ENCODE results near the gene C11orf71. TPM values are rescaled to one million over a fixed set of nuclear protein-coding genes. Genes with fewer than 3 reads are reported as not detected.

The C11orf71 gene
- total RNA-seq, 1 experiment from 2014 or later: 4.3 TPM

DNA sequence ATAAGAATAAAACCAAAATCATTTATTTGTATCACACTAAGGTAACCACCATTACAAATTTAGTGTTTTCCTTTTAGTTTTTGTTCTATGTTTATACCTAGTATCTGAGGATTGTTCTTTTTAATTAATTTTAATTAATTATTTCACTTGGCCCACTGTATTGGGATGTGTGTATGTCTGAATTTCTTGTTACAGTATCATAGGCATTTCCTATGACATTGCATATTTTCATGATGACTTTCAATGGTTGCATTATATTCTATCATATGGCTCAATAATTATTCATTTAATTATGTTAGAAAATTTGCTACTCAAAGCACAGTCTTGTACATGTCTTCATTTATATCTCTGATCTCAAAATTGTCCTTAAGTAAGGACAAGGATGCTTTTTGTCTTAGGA is 41.0 kb downstream of the C11orf71 start:
- no peak overlapping the region for H3K4me3 ChIP-seq (replicated peaks in 1 of 2; ENCODE audit: low read depth in 1 of 2, low read length in 2 of 2)
- H3K4me1 ChIP-seq (ENCODE audit: control insufficient read depth in 1 of 2, insufficient read depth in 2 of 2, low read length in 2 of 2): no peaks in the 10 kb centered on the region
- H3K27ac ChIP-seq (ENCODE audit: low read depth, low read length): no peak overlapping the region
- no peak for DNase-seq (ENCODE audit: low read depth, low spot score)
- TF ChIP-seq SIN3A (IDR thresholded peaks at IDR 0.05; ENCODE audit: low read depth) (no peak), TCF7L2 (IDR thresholded peaks at IDR 0.05; ENCODE audit: borderline replicate concordance, extremely low read depth, insufficient read depth, insufficient read length) (no peak)
- TF ChIP-seq, protein P1, sequence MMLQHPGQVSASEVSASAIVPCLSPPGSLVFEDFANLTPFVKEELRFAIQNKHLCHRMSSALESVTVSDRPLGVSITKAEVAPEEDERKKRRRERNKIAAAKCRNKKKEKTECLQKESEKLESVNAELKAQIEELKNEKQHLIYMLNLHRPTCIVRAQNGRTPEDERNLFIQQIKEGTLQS (IDR thresholded peaks at IDR 0.05): no peak
- TF ChIP-seq, protein P2, sequence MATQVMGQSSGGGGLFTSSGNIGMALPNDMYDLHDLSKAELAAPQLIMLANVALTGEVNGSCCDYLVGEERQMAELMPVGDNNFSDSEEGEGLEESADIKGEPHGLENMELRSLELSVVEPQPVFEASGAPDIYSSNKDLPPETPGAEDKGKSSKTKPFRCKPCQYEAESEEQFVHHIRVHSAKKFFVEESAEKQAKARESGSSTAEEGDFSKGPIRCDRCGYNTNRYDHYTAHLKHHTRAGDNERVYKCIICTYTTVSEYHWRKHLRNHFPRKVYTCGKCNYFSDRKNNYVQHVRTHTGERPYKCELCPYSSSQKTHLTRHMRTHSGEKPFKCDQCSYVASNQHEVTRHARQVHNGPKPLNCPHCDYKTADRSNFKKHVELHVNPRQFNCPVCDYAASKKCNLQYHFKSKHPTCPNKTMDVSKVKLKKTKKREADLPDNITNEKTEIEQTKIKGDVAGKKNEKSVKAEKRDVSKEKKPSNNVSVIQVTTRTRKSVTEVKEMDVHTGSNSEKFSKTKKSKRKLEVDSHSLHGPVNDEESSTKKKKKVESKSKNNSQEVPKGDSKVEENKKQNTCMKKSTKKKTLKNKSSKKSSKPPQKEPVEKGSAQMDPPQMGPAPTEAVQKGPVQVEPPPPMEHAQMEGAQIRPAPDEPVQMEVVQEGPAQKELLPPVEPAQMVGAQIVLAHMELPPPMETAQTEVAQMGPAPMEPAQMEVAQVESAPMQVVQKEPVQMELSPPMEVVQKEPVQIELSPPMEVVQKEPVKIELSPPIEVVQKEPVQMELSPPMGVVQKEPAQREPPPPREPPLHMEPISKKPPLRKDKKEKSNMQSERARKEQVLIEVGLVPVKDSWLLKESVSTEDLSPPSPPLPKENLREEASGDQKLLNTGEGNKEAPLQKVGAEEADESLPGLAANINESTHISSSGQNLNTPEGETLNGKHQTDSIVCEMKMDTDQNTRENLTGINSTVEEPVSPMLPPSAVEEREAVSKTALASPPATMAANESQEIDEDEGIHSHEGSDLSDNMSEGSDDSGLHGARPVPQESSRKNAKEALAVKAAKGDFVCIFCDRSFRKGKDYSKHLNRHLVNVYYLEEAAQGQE (IDR thresholded peaks at IDR 0.05; ENCODE audit: low read depth): no peak
- intact Hi-C loops (cut with micrococcal nuclease): no loop called here
- H3K27me3 ChIP-seq (ENCODE audit: insufficient read depth, low read length): 0 out of 2 replicates have a peak, but pooled peaks cover 7% of the 10 kb centered on the region
- H3K4me2 ChIP-seq (ENCODE audit: low read length): no peak overlapping the region
- H3K9me3 ChIP-seq (ENCODE audit: control insufficient read depth in 1 of 2, insufficient read depth in 1 of 2, low read depth in 1 of 2, low read length in 2 of 2): no peaks in the 10 kb centered on the region
- BruUV-seq (replicated peaks): no TSS peak
- no peaks in the 10 kb centered on the region for H3K9me2 ChIP-seq (ENCODE audit: insufficient read depth)
- no peak for ATAC-seq
- H4K20me1 ChIP-seq (ENCODE audit: insufficient read depth): no peaks in the 10 kb centered on the region
- H3K79me2 ChIP-seq (ENCODE audit: insufficient read depth, low read length): no peaks in the 10 kb centered on the region
- no peak overlapping the region for H2AFZ ChIP-seq (ENCODE audit: low read depth, low read length, poor library complexity, severe bottlenecking)
- ChIA-PET CTCF (no interaction called here), POLR2A (no interaction called here), RAD21 (ENCODE audit: low non-redundant PET in 1 of 2, low total read pairs in 2 of 2, uncharacterized antibody in 2 of 2, unreplicated experiment in 2 of 2) (no interaction called here)
- H3K9ac ChIP-seq (ENCODE audit: low read length): no peak overlapping the region
- no peaks in the 10 kb centered on the region for H3K36me3 ChIP-seq (ENCODE audit: control insufficient read depth in 1 of 2, insufficient read depth in 2 of 2, low read length in 2 of 2)

DNA sequence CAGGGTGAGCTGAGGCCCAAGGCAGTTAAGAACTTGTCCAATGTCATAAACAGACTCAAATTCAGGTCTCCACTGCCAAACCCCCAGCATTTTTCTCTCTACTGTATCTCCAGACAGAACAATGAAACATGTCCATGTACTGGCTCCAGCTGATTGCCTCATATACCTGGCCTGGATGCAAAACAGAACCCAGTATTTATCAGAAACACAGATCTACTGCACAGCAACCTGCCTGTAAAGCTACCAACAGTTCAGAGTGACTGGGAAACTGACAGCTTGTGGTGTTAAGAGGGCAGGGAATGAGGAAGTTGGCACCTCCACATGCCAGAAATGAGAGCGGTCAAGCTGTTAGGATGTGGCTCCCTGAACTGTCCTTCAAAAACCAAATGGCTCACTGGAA is 41.6 kb downstream of the C11orf71 start:
- ChIA-PET RAD21 (ENCODE audit: low non-redundant PET in 1 of 2, low total read pairs in 2 of 2, uncharacterized antibody in 2 of 2, unreplicated experiment in 2 of 2) (no interaction called here), POLR2A (no interaction called here), CTCF (no interaction called here)
- Histone ChIP-seq H3K79me2 (ENCODE audit: insufficient read depth, low read length) (no peaks in the 10 kb centered on the region), H3K4me3 (replicated peaks in 1 of 2; ENCODE audit: low read depth in 1 of 2, low read length in 2 of 2) (no peak overlapping the region), H2AFZ (ENCODE audit: low read depth, low read length, poor library complexity, severe bottlenecking) (no peak overlapping the region), H3K4me2 (ENCODE audit: low read length) (no peak overlapping the region), H3K9me3 (ENCODE audit: control insufficient read depth in 1 of 2, insufficient read depth in 1 of 2, low read depth in 1 of 2, low read length in 2 of 2) (no peaks in the 10 kb centered on the region), H3K27me3 (ENCODE audit: insufficient read depth, low read length) (0 out of 2 replicates have a peak, but pooled peaks cover 7% of the 10 kb centered on the region), H3K9ac (ENCODE audit: low read length) (no peak overlapping the region), H3K4me1 (ENCODE audit: control insufficient read depth in 1 of 2, insufficient read depth in 2 of 2, low read length in 2 of 2) (no peaks in the 10 kb centered on the region), H4K20me1 (ENCODE audit: insufficient read depth) (no peaks in the 10 kb centered on the region), H3K27ac (ENCODE audit: low read depth, low read length) (no peak overlapping the region), H3K36me3 (ENCODE audit: control insufficient read depth in 1 of 2, insufficient read depth in 2 of 2, low read length in 2 of 2) (no peaks in the 10 kb centered on the region), H3K9me2 (ENCODE audit: insufficient read depth) (no peaks in the 10 kb centered on the region)
- intact Hi-C loops (cut with micrococcal nuclease): no loop called here
- no TSS peak for BruUV-seq (replicated peaks)
- DNase-seq (ENCODE audit: low read depth, low spot score) (no peak), ATAC-seq (no peak)
- no peak for TF ChIP-seq ZNF274 (IDR thresholded peaks at IDR 0.05; ENCODE audit: low read depth, low read length)
- no peak for TF ChIP-seq EGR1 (IDR thresholded peaks at IDR 0.05; ENCODE audit: low read depth)
- no peak for TF ChIP-seq SP1 (IDR thresholded peaks at IDR 0.05; ENCODE audit: low read depth)
- TF ChIP-seq CBX3 (IDR thresholded peaks at IDR 0.05; ENCODE audit: low read depth): no peak
- no peak for TF ChIP-seq FOSL1 (IDR thresholded peaks at IDR 0.05; ENCODE audit: low read depth)
- TF ChIP-seq SRF (IDR thresholded peaks at IDR 0.05; ENCODE audit: low read depth): no peak
- TF ChIP-seq, protein P3, sequence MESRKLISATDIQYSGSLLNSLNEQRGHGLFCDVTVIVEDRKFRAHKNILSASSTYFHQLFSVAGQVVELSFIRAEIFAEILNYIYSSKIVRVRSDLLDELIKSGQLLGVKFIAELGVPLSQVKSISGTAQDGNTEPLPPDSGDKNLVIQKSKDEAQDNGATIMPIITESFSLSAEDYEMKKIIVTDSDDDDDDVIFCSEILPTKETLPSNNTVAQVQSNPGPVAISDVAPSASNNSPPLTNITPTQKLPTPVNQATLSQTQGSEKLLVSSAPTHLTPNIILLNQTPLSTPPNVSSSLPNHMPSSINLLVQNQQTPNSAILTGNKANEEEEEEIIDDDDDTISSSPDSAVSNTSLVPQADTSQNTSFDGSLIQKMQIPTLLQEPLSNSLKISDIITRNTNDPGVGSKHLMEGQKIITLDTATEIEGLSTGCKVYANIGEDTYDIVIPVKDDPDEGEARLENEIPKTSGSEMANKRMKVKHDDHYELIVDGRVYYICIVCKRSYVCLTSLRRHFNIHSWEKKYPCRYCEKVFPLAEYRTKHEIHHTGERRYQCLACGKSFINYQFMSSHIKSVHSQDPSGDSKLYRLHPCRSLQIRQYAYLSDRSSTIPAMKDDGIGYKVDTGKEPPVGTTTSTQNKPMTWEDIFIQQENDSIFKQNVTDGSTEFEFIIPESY (IDR thresholded peaks at IDR 0.05; ENCODE audit: extremely low read depth, insufficient replicate concordance, low read length): no peak
- no peak for TF ChIP-seq RAD21 (IDR thresholded peaks at IDR 0.05; ENCODE audit: low read depth)
- no peak for TF ChIP-seq YY1 (IDR thresholded peaks at IDR 0.05; ENCODE audit: extremely low read depth, insufficient replicate concordance, low read depth, low read length)
- TF ChIP-seq TCF7L2 (IDR thresholded peaks at IDR 0.05; ENCODE audit: borderline replicate concordance, extremely low read depth, insufficient read depth, insufficient read length): no peak

All from HCT116 (cell line).